HG02981 (cell line): ENCODE results near the gene DYNLRB1.
"Not testable (repeated sequence)": the region's sequence is repeated elsewhere in the genome, so short reads cannot be mapped to it uniquely, and the experiment has no call there.

Source experiments
- ATAC-seq: cut with Tn5 transposase; IDR thresholded peaks from one replicate; pipeline ENCODE4 v1.9.1; 2021; ENCODE audit warnings: mild to moderate bottlenecking, moderate library complexity; ENCODE audit not compliant: unreplicated experiment

Gene DYNLRB1

GRCh38 chr20:34516247-34517113 is at the start of gene DYNLRB1:
DYNLRB1 (plus strand) TSS chr20:34516422; CDS start chr20:34516459, 37 bp downstream.
- peak; percentile 60 for ATAC-seq

- ATAC-seq, result no peak
Observed at GRCh38 chr20:34468951-34469350, 47.3 kb upstream of the DYNLRB1 start.

GRCh38 chr20:34472246-34472925 is 43.8 kb upstream of the DYNLRB1 start:
- ATAC-seq, result no peak

- no peak for ATAC-seq
Observed at GRCh38 chr20:34473262-34473883, 42.8 kb upstream of the DYNLRB1 start.

GRCh38 chr20:34475979-34476736 is 40.1 kb upstream of the DYNLRB1 start:
- ATAC-seq, result no peak

GRCh38 chr20:34479627-34480026 is 36.6 kb upstream of the DYNLRB1 start:
- no peak for ATAC-seq

- ATAC-seq, result not testable (repeated sequence)
Observed at GRCh38 chr20:34482154-34482553, 34.1 kb upstream of the DYNLRB1 start.

- ATAC-seq, result not testable (repeated sequence)
Observed at GRCh38 chr20:34483585-34484220, 32.5 kb upstream of the DYNLRB1 start.

GRCh38 chr20:34485068-34485634 is 31.1 kb upstream of the DYNLRB1 start:
- ATAC-seq, result no peak

- no peak for ATAC-seq
Observed at GRCh38 chr20:34491226-34491931, 24.8 kb upstream of the DYNLRB1 start.

- ATAC-seq, result no peak
Observed at GRCh38 chr20:34491932-34492509, 24.2 kb upstream of the DYNLRB1 start.

GRCh38 chr20:34493646-34494045 is 22.6 kb upstream of the DYNLRB1 start:
- no peak for ATAC-seq

GRCh38 chr20:34495307-34495706 is 20.9 kb upstream of the DYNLRB1 start:
- no peak for ATAC-seq

- ATAC-seq, result no peak
Observed at GRCh38 chr20:34495916-34496315, 20.3 kb upstream of the DYNLRB1 start.

GRCh38 chr20:34497596-34497995 is 18.6 kb upstream of the DYNLRB1 start:
- not testable (repeated sequence) for ATAC-seq

GRCh38 chr20:34500823-34501222 is 15.4 kb upstream of the DYNLRB1 start:
- ATAC-seq, result no peak

GRCh38 chr20:34506480-34506879 is 9.7 kb upstream of the DYNLRB1 start:
- ATAC-seq, result no peak

- ATAC-seq, result no peak
Observed at GRCh38 chr20:34507702-34508413, 8.4 kb upstream of the DYNLRB1 start.
